HG03095 (cell line): Measurements from ENCODE around the gene SCN8A.

Experiments used
- ATAC-seq: cut with Tn5 transposase; IDR thresholded peaks from one replicate; pipeline ENCODE4 v1.9.1; 2021; ENCODE audit warnings: moderate library complexity; ENCODE audit not compliant: unreplicated experiment

SCN8A gene

GRCh38 chr12:51847643-51848325 lies 256.8 kb downstream of the SCN8A start:
- ATAC-seq: no peak

DNA sequence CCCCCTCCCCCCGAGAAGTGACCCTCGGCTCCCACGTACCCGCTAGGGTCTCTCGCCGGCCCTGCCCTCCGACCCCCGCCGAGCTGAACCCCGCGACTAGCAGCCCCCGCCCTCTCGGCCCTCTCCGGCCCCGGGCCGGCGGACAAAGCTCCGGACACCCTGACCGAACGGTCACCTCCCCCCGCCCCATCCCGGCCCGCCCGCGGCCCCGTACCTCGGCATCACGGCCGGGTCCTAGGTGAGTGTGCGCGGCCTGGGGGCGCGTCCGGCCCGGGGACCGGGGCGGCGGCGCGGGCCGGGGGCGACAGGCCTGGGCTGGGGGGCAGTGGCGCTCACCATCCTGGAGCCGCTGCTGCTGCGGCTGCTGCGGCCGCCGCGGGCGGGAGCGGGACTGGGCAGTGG lies 257.3 kb downstream of the SCN8A start, which contains the start of gene FIGNL2:
Gene FIGNL2 (minus strand): TSS at position 393 of the 402 bp plus-strand sequence. CDS start 26,305 bp downstream, outside the sequence.
- ATAC-seq: no peak

- ATAC-seq: no peak
Measured at GRCh38 chr12:51848841-51849735, 258.1 kb downstream of the SCN8A start.

DNA sequence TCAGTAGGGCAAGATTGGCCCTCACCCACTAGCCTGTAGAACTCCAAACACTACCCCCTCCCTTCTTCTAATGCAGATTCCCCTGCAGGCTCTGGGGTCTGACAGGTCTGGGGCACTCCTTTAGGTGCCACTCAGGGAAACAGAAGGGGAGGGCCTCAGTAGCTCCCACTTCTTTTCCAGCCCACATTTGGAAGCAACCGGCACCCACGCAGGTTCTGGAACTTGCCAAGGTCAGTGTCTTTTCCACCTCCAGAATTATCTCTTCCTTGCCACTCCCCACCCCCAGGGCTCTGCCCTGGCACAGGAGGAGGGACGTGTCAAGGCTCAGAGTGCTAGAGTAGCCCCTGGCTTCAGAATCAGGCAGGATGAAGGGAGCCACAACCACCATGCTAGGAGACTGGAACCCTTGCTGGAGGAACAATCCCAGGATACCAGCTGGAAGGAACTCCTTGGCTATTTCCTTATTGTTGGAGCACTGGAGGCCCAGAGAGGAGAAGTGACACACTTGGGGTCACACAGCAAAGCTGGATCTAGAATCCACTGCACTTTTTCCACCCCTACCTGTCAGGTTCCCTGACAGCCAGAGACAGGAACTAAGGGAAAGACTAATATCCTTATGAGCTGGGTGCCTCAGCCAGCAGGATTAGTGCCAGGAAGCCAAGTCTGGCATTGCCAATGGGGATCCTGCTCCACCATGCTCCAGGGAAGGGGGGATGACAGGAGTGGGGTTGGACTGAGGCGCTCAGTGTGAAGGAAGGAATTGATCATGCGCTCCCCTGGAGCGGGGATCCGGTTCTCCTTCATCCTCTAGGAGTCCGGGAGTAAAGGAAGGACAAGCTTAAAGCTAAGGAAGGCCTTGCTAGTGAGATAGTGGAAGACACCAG lies 259.3 kb downstream of the SCN8A start:
- no peak for ATAC-seq

GRCh38 chr12:51850965-51851299 lies 259.9 kb downstream of the SCN8A start:
- ATAC-seq: no peak

DNA sequence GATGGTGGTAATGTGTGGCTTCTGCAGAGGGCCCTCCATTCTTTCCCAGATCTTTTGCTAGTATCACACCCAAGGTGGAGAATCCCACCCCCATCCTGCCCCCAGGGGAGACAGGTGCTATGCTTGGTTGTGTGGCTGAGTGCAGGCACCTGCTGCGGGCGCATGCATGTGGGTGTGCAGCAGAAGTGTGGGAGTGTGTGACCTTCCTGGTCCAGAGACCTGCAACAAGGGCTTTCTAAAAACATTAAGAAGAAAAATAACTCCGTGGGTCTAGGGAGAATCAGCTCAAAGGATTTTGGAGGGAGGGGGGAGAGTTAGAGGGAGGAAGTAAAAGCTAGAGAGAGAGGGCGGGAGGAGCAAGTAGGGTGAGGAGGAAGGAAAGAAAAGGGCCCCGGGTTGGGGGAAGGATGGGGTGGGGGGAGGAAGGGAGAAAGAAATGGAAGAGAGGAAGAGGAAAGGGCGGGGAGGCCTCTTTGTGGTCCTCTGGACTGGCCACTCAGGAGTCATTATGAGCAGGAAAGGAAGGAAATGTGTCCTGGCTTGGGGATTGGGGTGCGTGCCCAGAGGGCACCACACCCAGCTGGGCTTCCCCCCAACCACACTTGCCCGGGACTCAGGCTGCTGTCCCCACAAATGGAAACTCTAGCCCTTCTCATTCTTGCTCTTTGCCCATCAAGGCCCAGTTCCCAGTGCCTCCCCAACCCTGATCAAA lies 260.5 kb downstream of the SCN8A start:
- ATAC-seq: no peak

DNA sequence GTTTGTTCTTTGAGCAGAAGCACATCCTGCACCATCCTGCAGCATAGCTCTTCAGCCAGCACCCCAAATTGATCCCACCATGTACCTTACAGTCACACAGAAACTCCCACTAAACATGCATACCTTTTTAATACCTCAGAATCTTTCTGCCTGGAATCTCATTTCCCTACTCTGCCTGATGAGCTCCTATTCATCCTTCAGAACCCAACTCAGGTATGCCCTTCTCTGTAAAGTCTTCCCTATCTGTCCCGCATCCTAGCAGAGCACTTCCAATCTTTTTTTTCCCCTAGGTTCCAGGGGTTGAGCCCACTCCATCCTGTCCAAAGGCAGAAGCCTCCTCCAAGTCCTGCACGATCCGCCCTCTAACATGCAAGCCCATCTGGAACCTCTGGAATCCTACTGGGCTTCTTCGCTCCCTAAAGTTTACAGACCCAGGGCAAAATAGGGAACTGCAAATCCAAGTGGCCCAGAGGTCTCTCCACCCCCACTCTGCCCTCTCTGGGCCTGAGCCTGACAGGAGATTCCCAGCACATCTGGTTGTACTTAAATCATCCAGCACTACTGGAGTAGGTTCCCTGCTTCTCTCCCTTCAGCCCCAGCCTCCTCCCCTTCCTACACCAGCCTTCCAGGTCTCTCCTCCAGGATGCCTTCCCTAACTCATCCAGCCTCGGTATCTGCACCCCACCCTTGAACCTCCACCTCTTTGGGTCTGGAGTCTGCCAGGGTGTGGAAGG lies 261.5 kb downstream of the SCN8A start:
- ATAC-seq: no peak

GRCh38 chr12:51855586-51856428 lies 264.8 kb downstream of the SCN8A start:
- ATAC-seq: no peak

GRCh38 chr12:51860986-51861385 lies 270.0 kb downstream of the SCN8A start:
- no peak for ATAC-seq
